Fibroblast of mammary gland (primary cell): Measurements from ENCODE around the gene F2R.

Source experiments
- DNase-seq: peaks from one replicate; pipeline ENCODE4 v3.0.0-alpha.2; 2010; ENCODE audit warnings: low read depth
- H3K4me3 ChIP-seq: 2 replicates; pipeline ENCODE4 v1.5.1; 2011; ENCODE audit warnings: low read depth, mild to moderate bottlenecking, low read length, moderate library complexity; ENCODE audit not compliant: control insufficient read depth
- CTCF ChIP-seq: conservative IDR thresholded peaks from 2 replicates; pipeline ENCODE4 v1.5.1; 2011; ENCODE audit warnings: low read depth, low read length, inconsistent platforms; ENCODE audit not compliant: control insufficient read depth, insufficient read depth

F2R gene

GRCh38 chr5:76690037-76690679 is 25.8 kb upstream of the F2R start:
- TF ChIP-seq CTCF: no peak
- DNase-seq: no peak
- no peak overlapping the region for H3K4me3 ChIP-seq

GRCh38 chr5:76690704-76691466 is 25.0 kb upstream of the F2R start:
- no peak for TF ChIP-seq CTCF
- H3K4me3 ChIP-seq: no peak overlapping the region
- peak; percentile 81 for DNase-seq

GRCh38 chr5:76691467-76692273 is 24.3 kb upstream of the F2R start:
- no peak for TF ChIP-seq CTCF
- no peak overlapping the region for H3K4me3 ChIP-seq
- DNase-seq: peak; percentile 77

- H3K4me3 ChIP-seq: no peak overlapping the region
- no peak for TF ChIP-seq CTCF
- no peak for DNase-seq
Observed at GRCh38 chr5:76692274-76692540, 23.7 kb upstream of the F2R start.

- H3K4me3 ChIP-seq: no peak overlapping the region
- no peak for TF ChIP-seq CTCF
- DNase-seq: no peak
Observed at GRCh38 chr5:76692651-76693050, 23.3 kb upstream of the F2R start.

- no peak overlapping the region for H3K4me3 ChIP-seq
- no peak for DNase-seq
- TF ChIP-seq CTCF: no peak
Observed at GRCh38 chr5:76693141-76693540, 22.8 kb upstream of the F2R start.
